Choroid plexus epithelial cell (primary cell): ENCODE data around the gene LIPC.

Source experiments
- DNase-seq: peaks from one replicate; pipeline ENCODE4 v3.0.0-alpha.2; 2010; ENCODE audit warnings: low read depth
- H3K4me3 ChIP-seq: 2 replicates; pipeline ENCODE4 v1.5.1; 2011; ENCODE audit warnings: low read depth, mild to moderate bottlenecking, control low read depth, low read length, moderate library complexity
- TF ChIP-seq, protein P1 (sequence below): conservative IDR thresholded peaks from 2 replicates; pipeline ENCODE4 v1.5.1; 2011; ENCODE audit warnings: low read depth, mild to moderate bottlenecking, control low read depth, inconsistent platforms, low read length, moderate library complexity

The LIPC gene

DNA sequence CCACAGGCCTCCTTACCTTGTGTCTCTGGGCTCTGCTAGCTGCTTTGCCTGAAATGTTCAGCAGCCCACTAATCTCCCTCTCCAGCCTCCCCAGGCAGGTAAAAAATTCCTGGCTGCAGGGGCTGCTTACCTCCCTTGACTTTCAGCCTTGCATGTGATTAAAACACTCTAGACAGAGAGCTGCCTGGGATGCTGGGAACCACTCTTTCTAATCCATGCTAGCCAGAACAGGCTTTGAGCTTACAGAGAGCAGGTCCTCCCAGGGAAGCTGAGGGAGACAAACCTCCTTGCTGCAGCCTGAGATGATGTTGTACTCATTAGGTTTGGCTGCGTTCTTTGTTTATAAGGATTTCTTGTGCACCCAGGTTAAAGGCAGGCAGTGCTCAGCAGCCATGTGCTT is 33.7 kb upstream of the LIPC start:
- DNase-seq, result no peak
- TF ChIP-seq, protein P1, sequence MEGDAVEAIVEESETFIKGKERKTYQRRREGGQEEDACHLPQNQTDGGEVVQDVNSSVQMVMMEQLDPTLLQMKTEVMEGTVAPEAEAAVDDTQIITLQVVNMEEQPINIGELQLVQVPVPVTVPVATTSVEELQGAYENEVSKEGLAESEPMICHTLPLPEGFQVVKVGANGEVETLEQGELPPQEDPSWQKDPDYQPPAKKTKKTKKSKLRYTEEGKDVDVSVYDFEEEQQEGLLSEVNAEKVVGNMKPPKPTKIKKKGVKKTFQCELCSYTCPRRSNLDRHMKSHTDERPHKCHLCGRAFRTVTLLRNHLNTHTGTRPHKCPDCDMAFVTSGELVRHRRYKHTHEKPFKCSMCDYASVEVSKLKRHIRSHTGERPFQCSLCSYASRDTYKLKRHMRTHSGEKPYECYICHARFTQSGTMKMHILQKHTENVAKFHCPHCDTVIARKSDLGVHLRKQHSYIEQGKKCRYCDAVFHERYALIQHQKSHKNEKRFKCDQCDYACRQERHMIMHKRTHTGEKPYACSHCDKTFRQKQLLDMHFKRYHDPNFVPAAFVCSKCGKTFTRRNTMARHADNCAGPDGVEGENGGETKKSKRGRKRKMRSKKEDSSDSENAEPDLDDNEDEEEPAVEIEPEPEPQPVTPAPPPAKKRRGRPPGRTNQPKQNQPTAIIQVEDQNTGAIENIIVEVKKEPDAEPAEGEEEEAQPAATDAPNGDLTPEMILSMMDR, result no peak
- H3K4me3 ChIP-seq, result no peak overlapping the region

GRCh38 chr15:58398643-58399042 is 33.1 kb upstream of the LIPC start:
- TF ChIP-seq, protein P1, result no peak
- no peak for DNase-seq
- no peak overlapping the region for H3K4me3 ChIP-seq

DNA sequence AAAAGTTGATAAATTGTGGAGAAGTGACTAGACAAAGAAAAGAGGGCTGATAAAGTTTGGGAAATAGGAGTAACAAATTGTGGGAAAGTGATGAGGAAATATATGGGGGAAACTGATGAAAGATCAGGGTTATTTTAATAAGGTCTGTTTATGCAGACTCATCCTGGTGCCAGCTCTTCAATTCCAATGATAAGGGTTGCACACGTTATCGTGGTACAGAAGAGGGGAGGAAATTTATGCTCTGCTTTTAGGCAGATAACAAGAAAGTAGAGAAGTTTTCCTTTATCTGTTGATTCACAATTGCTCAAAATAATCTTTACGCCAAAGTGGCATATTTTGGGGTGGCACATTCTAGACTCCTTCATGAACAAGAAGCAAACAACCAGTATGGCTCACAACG is 32.1 kb upstream of the LIPC start:
- no peak for DNase-seq
- H3K4me3 ChIP-seq, result no peak overlapping the region
- TF ChIP-seq, protein P1, result no peak

GRCh38 chr15:58401276-58401675 is 30.5 kb upstream of the LIPC start:
- no peak for DNase-seq
- no peak overlapping the region for H3K4me3 ChIP-seq

GRCh38 chr15:58401991-58402649 is 29.7 kb upstream of the LIPC start:
- TF ChIP-seq, protein P1, result no peak
- no peak overlapping the region for H3K4me3 ChIP-seq
- no peak for DNase-seq

More at GRCh38 chr15:58401276-58401675, 30.5 kb upstream of the LIPC start:
- TF ChIP-seq, protein P1, result no peak

- TF ChIP-seq, protein P1, result no peak
- no peak for DNase-seq
- H3K4me3 ChIP-seq, result no peak overlapping the region
These were observed 28.2 kb upstream of the LIPC start for GRCh38 chr15:58403581-58403980.

- no peak overlapping the region for H3K4me3 ChIP-seq
- TF ChIP-seq, protein P1, result no peak
- no peak for DNase-seq
These were observed 27.8 kb upstream of the LIPC start for GRCh38 chr15:58404020-58404419.
